ENCODE results near the gene ENTPD6.
A peak's percentile ranks its signal among the peaks of the same experiment; 100 is the strongest.

ENTPD6 gene

DNA sequence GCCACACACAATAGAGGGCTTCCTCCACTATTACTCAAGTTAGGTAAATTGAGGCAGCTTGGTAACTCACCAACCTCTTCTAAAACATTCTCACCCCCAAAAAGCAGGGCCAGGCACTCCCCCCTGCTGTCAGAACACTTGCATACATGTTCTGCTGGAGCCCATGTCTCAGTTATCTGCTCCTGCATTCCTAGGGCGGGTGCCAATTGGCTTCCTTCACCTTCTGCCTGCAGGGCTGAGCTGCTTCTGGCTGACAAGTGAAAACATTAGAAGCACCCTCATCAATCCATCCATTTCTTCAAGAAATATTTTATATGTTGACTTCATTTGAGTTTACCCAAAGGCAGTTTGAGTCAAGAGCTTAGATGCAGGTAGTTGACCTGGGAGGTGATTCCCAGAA is 4.5 kb upstream of the ENTPD6 start:
- DNase-seq = no peak

DNA sequence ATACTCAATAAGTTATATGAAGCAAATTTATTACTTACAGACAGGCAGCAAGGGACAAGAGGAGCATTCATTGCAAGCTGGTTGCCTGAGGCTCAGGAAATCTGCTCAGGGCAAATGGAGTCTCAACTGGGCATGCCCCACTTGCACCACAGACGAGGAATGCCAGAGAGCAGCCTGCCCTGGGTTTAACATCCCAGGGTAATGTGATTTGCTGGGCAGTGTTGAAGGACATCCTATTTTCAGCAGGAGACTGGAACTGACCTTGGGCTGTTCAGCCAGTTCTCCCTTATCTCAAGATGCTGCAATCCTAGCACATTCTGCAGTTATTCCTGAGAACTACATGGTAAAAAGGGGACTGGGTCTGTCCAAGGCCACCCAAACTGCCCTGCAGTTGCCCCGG is 3.8 kb upstream of the ENTPD6 start:
- DNase-seq = no peak

- no peak for DNase-seq
Observed at GRCh38 chr20:25193843-25194242, 1.7 kb upstream of the ENTPD6 start.

GRCh38 chr20:25194333-25194972 is 1.1 kb upstream of the ENTPD6 start:
- no peak for DNase-seq

DNA sequence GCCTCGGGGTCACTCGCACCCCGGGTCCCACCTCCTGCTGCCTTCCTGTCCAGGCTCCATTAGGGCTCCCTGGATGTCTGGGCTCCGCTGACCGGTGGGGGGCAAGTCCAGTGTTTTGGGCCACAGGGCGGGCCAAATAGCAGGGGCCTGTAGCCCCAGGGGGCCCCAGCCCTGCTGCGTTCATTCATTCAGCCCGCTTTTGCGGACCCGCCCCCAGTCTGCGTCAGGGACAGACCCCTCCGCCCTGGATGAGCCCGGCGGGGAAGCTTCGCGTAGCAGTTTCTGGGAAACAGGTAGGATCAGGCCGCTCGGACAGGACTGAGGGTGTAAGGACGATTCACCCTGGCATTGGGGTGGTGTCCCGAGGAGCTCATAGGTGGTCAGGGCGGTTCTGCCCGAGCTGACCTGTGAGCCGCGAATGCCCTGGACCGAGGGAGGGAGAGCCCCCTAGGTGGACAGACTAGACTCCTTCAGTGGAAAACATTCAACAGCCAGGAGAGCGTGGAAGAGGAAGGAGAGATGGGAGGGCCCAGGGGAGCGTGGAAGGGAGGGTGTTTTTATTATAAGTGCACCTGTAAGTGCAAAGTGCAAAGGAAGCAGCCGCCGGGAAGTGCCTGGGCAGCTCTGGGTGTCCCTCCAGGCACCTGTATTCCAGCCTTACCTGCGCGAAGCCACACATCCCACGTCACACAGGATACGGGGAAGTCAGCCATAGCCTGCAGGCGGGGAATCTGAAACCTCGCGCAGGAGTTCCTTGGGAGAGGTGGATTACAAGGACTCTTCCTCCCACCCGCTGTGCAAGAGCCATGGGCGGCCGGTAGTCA is 662 bp downstream of the ENTPD6 start:
- peak; percentile 76 for DNase-seq

GRCh38 chr20:25196786-25197120 is 1.2 kb downstream of the ENTPD6 start:
- DNase-seq = peak; percentile 72

- DNase-seq = peak; percentile 63
Observed at GRCh38 chr20:25197183-25197869, 1.8 kb downstream of the ENTPD6 start.

DNA sequence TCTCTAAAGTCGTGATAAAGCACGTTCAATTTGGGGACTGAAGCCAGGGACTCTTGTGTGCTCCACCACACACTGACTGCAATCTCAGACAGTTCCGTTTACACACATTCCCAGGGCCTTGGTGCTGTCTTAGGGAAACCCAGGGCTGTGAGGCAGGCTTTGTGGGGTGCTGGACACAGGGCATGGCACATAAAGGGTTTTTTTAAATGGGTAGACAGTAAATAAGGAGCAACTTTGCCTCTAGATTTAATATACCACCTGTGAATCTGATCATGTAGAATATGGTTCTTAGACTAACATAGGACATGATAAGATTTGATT is 2.3 kb downstream of the ENTPD6 start:
- DNase-seq = no peak

DNA sequence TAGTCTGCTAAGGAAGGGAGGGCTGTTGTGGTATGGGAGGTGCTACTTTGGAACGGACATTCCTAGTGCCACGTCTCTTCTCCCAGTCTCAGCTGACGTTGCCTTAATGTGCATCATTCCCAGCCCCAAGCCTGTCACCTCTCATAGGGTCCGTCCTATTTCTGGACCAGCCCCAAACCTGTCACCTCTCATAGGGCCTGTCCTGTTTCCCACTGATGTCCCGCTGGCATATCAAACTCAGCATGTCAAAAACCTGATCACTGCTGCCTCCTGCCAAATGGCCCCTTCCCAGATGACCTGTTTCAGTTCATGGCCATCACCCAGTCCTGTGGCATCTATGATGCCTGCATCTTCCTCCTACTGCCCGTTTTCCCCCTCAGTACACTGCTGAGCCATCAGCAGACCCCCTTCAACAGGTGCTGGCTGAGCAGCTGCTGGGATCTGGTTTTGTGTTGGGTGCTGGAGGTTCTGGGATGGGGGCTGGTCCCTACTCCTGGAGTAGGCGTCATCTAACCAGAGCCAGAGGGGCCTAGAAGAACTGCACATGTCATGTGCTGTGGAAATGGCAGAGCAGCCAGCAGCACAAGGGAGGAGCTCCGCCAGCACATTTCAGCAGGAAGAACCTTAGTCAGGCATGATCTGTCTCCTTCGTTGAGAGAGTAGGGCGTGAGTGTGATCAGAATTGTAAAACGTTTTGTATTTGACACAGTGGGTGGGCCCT is 3.3 kb downstream of the ENTPD6 start:
- DNase-seq = no peak

- no peak for DNase-seq
Observed at GRCh38 chr20:25199473-25200260, 4.2 kb downstream of the ENTPD6 start.

DNA sequence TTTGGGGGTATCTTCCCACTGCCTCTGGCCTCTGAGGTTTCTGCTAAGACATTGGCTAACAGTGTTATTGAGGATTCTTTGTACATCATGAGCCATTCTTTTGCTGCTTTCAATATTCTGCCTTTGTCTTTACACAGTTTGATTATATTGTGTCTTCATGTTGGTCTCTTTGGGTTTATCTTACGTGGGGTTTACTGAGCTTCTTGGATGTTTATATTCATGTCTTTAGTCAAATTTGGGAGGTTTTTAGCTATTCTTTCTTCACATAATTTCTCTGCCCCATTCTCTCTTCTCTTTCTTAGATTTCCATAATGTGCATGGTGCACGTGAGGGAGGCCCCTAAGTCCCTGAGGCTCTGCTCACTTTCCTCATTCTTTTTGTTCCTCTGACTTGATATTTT is 7.6 kb downstream of the ENTPD6 start:
- no peak for DNase-seq

DNA sequence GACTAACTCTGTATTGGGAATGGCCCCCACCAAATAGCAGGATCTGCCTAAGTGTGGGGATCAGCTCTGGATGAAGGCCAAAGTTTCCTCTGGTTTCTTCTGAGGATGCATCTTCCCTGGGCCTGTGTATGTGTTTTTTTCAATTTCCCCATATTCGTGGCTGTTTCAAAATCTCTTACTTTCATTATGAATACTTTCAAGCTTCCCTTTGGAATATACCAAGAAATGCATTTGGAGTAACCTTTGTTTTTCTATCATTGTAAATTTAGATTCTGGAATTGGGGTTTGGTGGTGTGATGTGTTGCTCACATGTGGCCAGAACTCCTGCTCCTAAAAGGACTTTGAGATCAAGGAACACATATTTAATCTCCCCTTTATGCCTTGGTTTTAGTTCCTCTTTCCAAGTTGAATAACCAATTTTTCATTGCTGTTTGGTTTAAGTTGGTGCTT is 8.4 kb downstream of the ENTPD6 start:
- no peak for DNase-seq

- DNase-seq = no peak
Observed at GRCh38 chr20:25204550-25205276, 9.2 kb downstream of the ENTPD6 start.

- DNase-seq = no peak
Observed at GRCh38 chr20:25205277-25206062, 10.0 kb downstream of the ENTPD6 start.

- no peak for DNase-seq
Observed at GRCh38 chr20:25206063-25206403, 10.5 kb downstream of the ENTPD6 start.

GRCh38 chr20:25206548-25206947 is 11.0 kb downstream of the ENTPD6 start:
- DNase-seq = no peak

DNA sequence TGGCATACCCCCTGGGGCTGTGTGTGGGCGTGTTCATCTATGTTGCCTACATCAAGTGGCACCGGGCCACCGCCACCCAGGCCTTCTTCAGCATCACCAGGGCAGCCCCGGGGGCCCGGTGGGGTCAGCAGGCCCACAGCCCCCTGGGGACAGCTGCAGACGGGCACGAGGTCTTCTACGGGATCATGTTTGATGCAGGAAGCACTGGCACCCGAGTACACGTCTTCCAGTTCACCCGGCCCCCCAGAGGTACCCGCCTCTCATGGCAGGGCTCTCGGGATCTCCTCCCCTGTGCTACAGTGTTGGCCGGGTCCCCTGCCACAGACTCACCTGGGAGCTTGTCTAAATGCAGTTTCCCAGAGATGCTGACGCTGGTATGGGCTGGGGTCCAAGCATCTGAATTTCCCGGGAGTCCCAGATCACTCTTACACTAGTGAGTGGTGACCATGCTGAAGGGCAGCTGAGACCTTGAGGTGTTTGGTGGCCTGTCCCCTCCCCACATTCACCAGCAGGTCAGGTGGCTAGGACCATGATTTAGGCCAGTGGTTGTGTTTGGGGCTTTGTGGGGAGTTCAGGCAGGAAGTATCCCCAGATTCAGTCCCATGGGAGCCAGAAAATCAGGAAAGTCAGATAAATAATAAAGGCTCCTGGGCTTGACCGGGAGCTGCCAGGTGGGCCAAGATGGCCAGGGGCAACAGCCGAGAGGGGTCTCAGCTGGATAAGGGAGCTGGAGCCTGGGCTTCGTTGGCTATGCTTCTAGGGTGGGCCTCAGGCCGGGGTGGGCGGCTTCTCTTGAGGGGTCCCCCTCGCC is 11.8 kb downstream of the ENTPD6 start:
- DNase-seq = no peak

GRCh38 chr20:25207960-25208534 is 12.5 kb downstream of the ENTPD6 start:
- DNase-seq = no peak

DNA sequence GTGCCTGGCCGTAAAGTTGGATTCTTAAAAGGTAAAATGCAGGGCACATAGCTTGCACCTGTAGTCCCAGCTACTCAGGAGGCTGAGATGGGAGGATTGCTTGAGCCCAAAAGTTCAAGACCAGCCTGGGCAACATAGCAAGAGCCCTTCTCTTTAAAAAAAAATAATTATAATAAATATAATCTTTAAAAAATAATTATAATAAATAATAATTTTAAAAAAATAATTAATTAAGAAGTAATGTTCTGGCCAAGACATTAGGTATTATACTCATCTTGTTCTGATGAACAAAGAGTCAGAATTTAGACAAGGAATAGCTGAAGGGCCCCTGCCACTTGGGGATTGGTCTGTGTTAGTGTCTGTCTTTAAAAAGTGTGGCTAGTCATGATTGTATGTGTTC is 13.9 kb downstream of the ENTPD6 start:
- DNase-seq = no peak

DNA sequence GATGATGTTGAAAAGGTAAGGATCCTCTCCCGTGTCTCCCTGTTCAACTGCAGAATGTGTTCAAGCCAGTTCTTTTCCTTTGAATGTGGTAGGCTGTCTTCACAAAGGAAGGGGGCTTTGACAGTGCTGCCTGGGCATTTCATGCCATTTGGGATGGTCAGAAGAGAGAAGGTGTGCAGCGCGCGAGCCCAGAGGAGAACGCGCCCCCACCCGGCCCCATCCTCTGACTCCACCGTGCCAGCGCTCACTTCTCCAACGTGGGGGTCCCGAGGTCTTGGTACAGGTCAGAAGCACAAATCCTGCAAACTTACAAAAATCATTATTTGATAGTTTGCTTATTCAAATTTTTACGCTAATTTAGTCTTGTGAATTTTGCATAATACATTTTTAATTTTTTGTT is 14.4 kb downstream of the ENTPD6 start:
- no peak for DNase-seq

All from NCI-H510A treated with DMSO at 0.1 percent for 48 hours (cell line).